Regular cardiac myocyte (primary cell): ENCODE measurements around the gene MYMX. TPM values are rescaled to one million over a fixed set of nuclear protein-coding genes. Genes with fewer than 3 reads are reported as not detected.

ENCODE experiments used
- total RNA-seq: library from RNA; depleted of rRNA; stranded (reverse); fragments of >200 nt; gene quantifications from 2 replicates; pipeline ENCODE4 v1.2.3, GENCODE V29; 2014

The MYMX gene
- not detected in 2 replicates for total RNA-seq

DNA sequence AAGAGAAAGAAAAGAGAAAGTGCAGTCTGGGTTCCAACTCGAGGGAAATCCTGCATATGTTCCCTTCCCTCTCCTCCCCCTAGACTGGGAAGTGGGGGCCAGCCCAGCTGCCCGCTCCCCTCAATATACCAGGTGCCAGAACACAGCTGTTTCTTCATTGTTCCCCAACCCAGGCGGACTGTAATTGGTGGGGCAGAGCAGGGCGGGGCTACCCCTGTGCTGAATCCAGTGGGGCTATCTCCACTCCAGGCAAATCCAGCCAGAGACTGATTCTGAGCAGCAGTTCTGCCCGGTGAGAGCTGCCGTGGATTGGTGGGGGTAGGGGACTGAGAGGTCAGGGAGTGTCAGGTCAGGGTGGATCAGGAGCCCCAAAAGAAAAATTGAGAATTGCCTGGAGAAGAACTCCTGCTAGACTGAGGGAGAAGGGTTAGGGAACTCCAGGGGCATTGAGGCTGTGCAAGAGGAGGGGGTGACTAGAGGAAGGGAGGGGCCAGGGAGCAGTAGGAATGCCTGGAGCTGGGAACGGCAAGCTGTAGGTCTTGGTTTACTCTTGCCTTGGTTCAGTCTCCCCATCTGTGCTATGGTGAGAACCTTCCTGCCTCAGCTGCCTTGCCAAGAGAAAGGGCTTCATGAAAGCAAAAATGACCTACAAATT, at the start of gene MYMX:
Gene MYMX (plus strand): TSS at position 250 of the 655 bp plus-strand sequence. CDS start 546 bp downstream, outside the sequence.

DNA sequence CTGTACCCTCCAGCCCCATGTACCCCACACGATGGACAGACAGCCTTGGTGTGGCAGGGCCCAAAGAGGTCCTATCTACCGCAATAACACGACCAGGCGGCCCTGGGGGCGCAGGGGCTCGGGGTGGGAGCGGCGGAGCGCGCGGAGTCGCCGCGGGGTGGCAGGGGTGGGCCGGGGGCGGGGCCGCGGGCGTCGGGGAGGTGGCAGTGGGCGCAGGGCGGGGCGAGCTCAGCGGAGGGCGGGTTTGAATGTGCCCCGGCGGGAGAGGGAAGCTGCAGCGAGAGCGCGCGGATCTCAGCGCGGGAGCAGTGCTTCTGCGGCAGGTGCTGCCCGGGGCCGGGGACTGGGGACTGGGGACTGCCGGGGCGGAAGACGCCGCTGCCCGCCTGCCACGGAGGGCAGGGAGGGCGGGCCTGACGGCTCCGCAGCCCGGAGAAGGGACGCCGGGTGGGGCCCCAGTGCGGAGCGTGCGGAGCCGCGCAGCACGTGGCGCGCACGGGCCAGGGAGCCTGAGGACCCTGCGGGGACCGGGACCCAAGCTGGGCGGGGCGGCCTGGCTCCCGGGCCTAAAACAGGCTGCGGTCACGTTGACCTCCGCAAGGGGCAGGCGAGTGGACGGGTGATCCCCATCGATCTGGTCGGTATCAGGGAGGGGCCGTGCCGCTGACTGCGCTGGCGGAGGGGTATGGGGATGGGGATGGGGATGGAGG, 6.7 kb downstream of the MYMX start, which contains the start of gene SLC29A1:
Gene SLC29A1 (plus strand): TSS at position 277 of the 710 bp plus-strand sequence. CDS start 3,719 bp downstream, outside the sequence.

DNA sequence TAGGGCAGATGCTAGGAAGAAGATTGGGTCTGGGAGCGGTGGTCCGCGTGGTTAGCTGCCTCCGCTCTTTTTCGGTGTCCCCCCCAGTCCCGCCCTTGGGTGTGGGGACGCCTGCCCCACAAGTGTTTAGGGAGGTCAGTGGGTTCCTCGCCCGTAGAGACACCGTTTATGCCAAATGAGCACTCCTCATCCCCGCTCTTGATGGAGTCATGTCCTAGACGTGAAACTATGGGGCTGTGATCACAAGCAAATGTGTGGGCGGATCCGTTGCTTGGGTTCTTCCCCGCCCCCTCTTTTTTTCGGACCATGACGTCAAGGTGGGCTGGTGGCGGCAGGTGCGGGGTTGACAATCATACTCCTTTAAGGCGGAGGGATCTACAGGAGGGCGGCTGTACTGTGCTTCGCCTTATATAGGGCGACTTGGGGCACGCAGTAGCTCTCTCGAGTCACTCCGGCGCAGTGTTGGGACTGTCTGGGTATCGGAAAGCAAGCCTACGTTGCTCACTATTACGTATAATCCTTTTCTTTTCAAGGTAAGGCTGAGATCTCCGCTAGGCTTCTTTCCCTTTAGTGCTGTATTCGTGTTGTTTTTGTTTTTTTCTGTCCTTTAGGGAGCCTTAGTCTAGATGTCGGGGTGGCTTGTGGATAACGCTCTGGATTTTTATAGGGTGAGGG, 30.1 kb downstream of the MYMX start, which contains the start of gene HSP90AB1:
Gene HSP90AB1 (plus strand): TSS at position 439 of the 675 bp plus-strand sequence. CDS start 1,529 bp downstream, outside the sequence.

GRCh38 chr6:44257025-44257752, 40.5 kb downstream of the MYMX start, which contains the start of gene SLC35B2:
Gene SLC35B2 (minus strand): TSS chr6:44257528. CDS start chr6:44257410, 118 bp downstream.

GRCh38 chr6:44265007-44265721, 48.4 kb downstream of the MYMX start, which contains the start of gene NFKBIE:
Gene NFKBIE (minus strand): TSS chr6:44265551. CDS start chr6:44265346, 205 bp downstream.

Other genes starting within 250 kb of the MYMX start
- gene MRPL14, start 89.5 kb upstream of the MYMX start, total RNA-seq, result 49.9 and 59.2 TPM in 2 replicates
- gene TMEM63B, start 89.4 kb upstream of the MYMX start, total RNA-seq, result 23.8 and 25.4 TPM in 2 replicates
- gene CAPN11, start 58.1 kb upstream of the MYMX start, total RNA-seq, result under 0.01 TPM in 1 of 2 replicates, not detected in the other
- gene SLC29A1, start 6.7 kb downstream of the MYMX start, total RNA-seq, result 11.3 and 28.6 TPM in 2 replicates
- 531 and 1,246 TPM in 2 replicates for gene HSP90AB1, start 30.2 kb downstream of the MYMX start, total RNA-seq
- gene SLC35B2, start 40.6 kb downstream of the MYMX start, total RNA-seq, result 80.7 and 103 TPM in 2 replicates
- 4.0 and 6.8 TPM in 2 replicates for gene NFKBIE, start 48.6 kb downstream of the MYMX start, total RNA-seq
- gene TMEM151B, start 53.5 kb downstream of the MYMX start, total RNA-seq, result not detected in 2 replicates
- gene AARS2, start 96.4 kb downstream of the MYMX start, total RNA-seq, result 15.8 and 19.7 TPM in 2 replicates
- not detected in 2 replicates for gene SPATS1, start 125.7 kb downstream of the MYMX start, total RNA-seq
- gene CDC5L, start 170.8 kb downstream of the MYMX start, total RNA-seq, result 19.4 and 28.6 TPM in 2 replicates